ENCODE measurements around the gene SULT4A1.

SULT4A1 gene

GRCh38 chr22:43859176-43859575 is 3.1 kb downstream of the SULT4A1 start:
- CTCF ChIA-PET, result interaction anchor here (1.5 kb wide), 1 partner anchor 23 kb away, joined by 3 read pairs; no protein-coding TSS in a partner anchor
- TF ChIP-seq LEF1 (IDR thresholded peaks at IDR 0.05; ENCODE audit: borderline replicate concordance) (no peak), TARDBP (IDR thresholded peaks at IDR 0.05) (no peak), HDGF (IDR thresholded peaks at IDR 0.05; ENCODE audit: borderline replicate concordance) (no peak), PKNOX1 (IDR thresholded peaks at IDR 0.05) (no peak), ARNT (IDR thresholded peaks at IDR 0.05) (no peak), L3MBTL2 (conservative IDR thresholded peaks at IDR 0.05) (no peak), BHLHE40 (IDR thresholded peaks at IDR 0.05; ENCODE audit: borderline replicate concordance) (no peak), ELF4 (IDR thresholded peaks at IDR 0.05) (no peak), SUZ12 (IDR thresholded peaks at IDR 0.05) (no peak), FOXM1 (IDR thresholded peaks at IDR 0.05; ENCODE audit: borderline replicate concordance) (no peak), FOXA1 (IDR thresholded peaks at IDR 0.05) (no peak), NFRKB (IDR thresholded peaks at IDR 0.05) (no peak), FOXK2 (IDR thresholded peaks at IDR 0.05) (no peak), CTBP1 (IDR thresholded peaks at IDR 0.05; ENCODE audit: borderline replicate concordance) (no peak)
- no peak for DNase-seq (ENCODE audit: extremely low spot score)
- POLR2A ChIA-PET, result interaction anchor here (0.7 kb wide), 1 partner anchor 673 kb away, joined by 4 read pairs; no protein-coding TSS in a partner anchor

GRCh38 chr22:43858156-43858895 is 4.0 kb downstream of the SULT4A1 start:
- CTCF ChIA-PET, result interaction anchor here (1.5 kb wide), 1 partner anchor 24 kb away, joined by 3 read pairs; no protein-coding TSS in a partner anchor
- TF ChIP-seq FOXA1 (IDR thresholded peaks at IDR 0.05) (no peak), ELF4 (IDR thresholded peaks at IDR 0.05) (no peak), ZNF384 (IDR thresholded peaks at IDR 0.05) (no peak), CTBP1 (IDR thresholded peaks at IDR 0.05; ENCODE audit: borderline replicate concordance) (no peak), TARDBP (IDR thresholded peaks at IDR 0.05) (no peak), FOXK2 (IDR thresholded peaks at IDR 0.05) (no peak), NFRKB (IDR thresholded peaks at IDR 0.05) (no peak), BHLHE40 (IDR thresholded peaks at IDR 0.05; ENCODE audit: borderline replicate concordance) (no peak), SUZ12 (IDR thresholded peaks at IDR 0.05) (no peak), FOXM1 (IDR thresholded peaks at IDR 0.05; ENCODE audit: borderline replicate concordance) (no peak), LEF1 (IDR thresholded peaks at IDR 0.05; ENCODE audit: borderline replicate concordance) (no peak), SP1 (IDR thresholded peaks at IDR 0.05) (no peak), ARNT (IDR thresholded peaks at IDR 0.05) (no peak)
- DNase-seq (ENCODE audit: extremely low spot score), result no peak
- POLR2A ChIA-PET, result interaction anchor here (0.7 kb wide), 1 partner anchor 672 kb away, joined by 4 read pairs; no protein-coding TSS in a partner anchor

- DNase-seq (ENCODE audit: extremely low spot score), result no peak
- POLR2A ChIA-PET, result interaction anchor here (0.6 to 1.1 kb wide), 2 partner anchors 19 to 45 kb away, joined by 3 to 4 read pairs; partner anchors contain the start of gene EFCAB6
- CTCF ChIA-PET, result interaction anchor here (0.7 kb wide), 1 partner anchor 291 kb away, joined by 3 read pairs; no protein-coding TSS in a partner anchor
Observed at GRCh38 chr22:43857367-43857766, 4.9 kb downstream of the SULT4A1 start.

GRCh38 chr22:43855431-43855830 is 6.9 kb downstream of the SULT4A1 start:
- POLR2A ChIA-PET, result interaction anchor here (0.9 kb wide), 1 partner anchor 99 kb away, joined by 3 read pairs; the partner anchor contains the start of gene SAMM50
- DNase-seq (ENCODE audit: extremely low spot score), result no peak
- CTCF ChIA-PET, result no interaction called here
- no peak for TF ChIP-seq ARNT (IDR thresholded peaks at IDR 0.05)
- no peak for TF ChIP-seq CTBP1 (IDR thresholded peaks at IDR 0.05; ENCODE audit: borderline replicate concordance)
- TF ChIP-seq L3MBTL2 (conservative IDR thresholded peaks at IDR 0.05), result no peak
- TF ChIP-seq TARDBP (IDR thresholded peaks at IDR 0.05), result no peak
- no peak for TF ChIP-seq FOXA1 (IDR thresholded peaks at IDR 0.05)
- no peak for TF ChIP-seq PKNOX1 (IDR thresholded peaks at IDR 0.05)
- TF ChIP-seq ELF4 (IDR thresholded peaks at IDR 0.05), result no peak
- no peak for TF ChIP-seq FOXM1 (IDR thresholded peaks at IDR 0.05; ENCODE audit: borderline replicate concordance)
- TF ChIP-seq BHLHE40 (IDR thresholded peaks at IDR 0.05; ENCODE audit: borderline replicate concordance), result no peak
- TF ChIP-seq SP1 (IDR thresholded peaks at IDR 0.05), result no peak
- no peak for TF ChIP-seq LEF1 (IDR thresholded peaks at IDR 0.05; ENCODE audit: borderline replicate concordance)
- TF ChIP-seq FOXK2 (IDR thresholded peaks at IDR 0.05), result no peak

More at GRCh38 chr22:43857367-43857766, 4.9 kb downstream of the SULT4A1 start:
- no peak for TF ChIP-seq SP1 (IDR thresholded peaks at IDR 0.05)
- no peak for TF ChIP-seq TARDBP (IDR thresholded peaks at IDR 0.05)
- no peak for TF ChIP-seq L3MBTL2 (conservative IDR thresholded peaks at IDR 0.05)
- no peak for TF ChIP-seq ELF4 (IDR thresholded peaks at IDR 0.05)
- no peak for TF ChIP-seq SUZ12 (IDR thresholded peaks at IDR 0.05)
- no peak for TF ChIP-seq LEF1 (IDR thresholded peaks at IDR 0.05; ENCODE audit: borderline replicate concordance)
- no peak for TF ChIP-seq FOXA1 (IDR thresholded peaks at IDR 0.05)
- no peak for TF ChIP-seq BHLHE40 (IDR thresholded peaks at IDR 0.05; ENCODE audit: borderline replicate concordance)
- TF ChIP-seq FOXM1 (IDR thresholded peaks at IDR 0.05; ENCODE audit: borderline replicate concordance), result no peak
- TF ChIP-seq ARNT (IDR thresholded peaks at IDR 0.05), result no peak
- no peak for TF ChIP-seq NFRKB (IDR thresholded peaks at IDR 0.05)
- no peak for TF ChIP-seq ZNF384 (IDR thresholded peaks at IDR 0.05)
- TF ChIP-seq FOXK2 (IDR thresholded peaks at IDR 0.05), result no peak

GRCh38 chr22:43854786-43855271 is 7.5 kb downstream of the SULT4A1 start:
- TF ChIP-seq ARNT (IDR thresholded peaks at IDR 0.05), result no peak
- TF ChIP-seq FOXA1 (IDR thresholded peaks at IDR 0.05), result no peak
- no peak for TF ChIP-seq ZNF384 (IDR thresholded peaks at IDR 0.05)
- TF ChIP-seq TARDBP (IDR thresholded peaks at IDR 0.05), result no peak
- no peak for TF ChIP-seq CTBP1 (IDR thresholded peaks at IDR 0.05; ENCODE audit: borderline replicate concordance)
- no peak for TF ChIP-seq LEF1 (IDR thresholded peaks at IDR 0.05; ENCODE audit: borderline replicate concordance)
- no peak for TF ChIP-seq PKNOX1 (IDR thresholded peaks at IDR 0.05)
- no peak for TF ChIP-seq BHLHE40 (IDR thresholded peaks at IDR 0.05; ENCODE audit: borderline replicate concordance)
- no peak for TF ChIP-seq SP1 (IDR thresholded peaks at IDR 0.05)
- TF ChIP-seq SUZ12 (IDR thresholded peaks at IDR 0.05), result no peak
- no peak for TF ChIP-seq L3MBTL2 (conservative IDR thresholded peaks at IDR 0.05)
- no peak for TF ChIP-seq FOXK2 (IDR thresholded peaks at IDR 0.05)
- TF ChIP-seq NFRKB (IDR thresholded peaks at IDR 0.05), result no peak
- no peak for TF ChIP-seq HDGF (IDR thresholded peaks at IDR 0.05; ENCODE audit: borderline replicate concordance)
- TF ChIP-seq ELF4 (IDR thresholded peaks at IDR 0.05), result no peak
- ChIA-PET POLR2A (no interaction called here), CTCF (no interaction called here)
- no peak for DNase-seq (ENCODE audit: extremely low spot score)

All from HEK293T (cell line).